ENCODE data around the gene CNN2. TPM values are rescaled to one million over a fixed set of nuclear protein-coding genes. Genes with fewer than 3 reads are reported as not detected.

CNN2 gene
- total RNA-seq, 6 experiments from 2014 or later, result 483 to 579 (median 507) TPM

DNA sequence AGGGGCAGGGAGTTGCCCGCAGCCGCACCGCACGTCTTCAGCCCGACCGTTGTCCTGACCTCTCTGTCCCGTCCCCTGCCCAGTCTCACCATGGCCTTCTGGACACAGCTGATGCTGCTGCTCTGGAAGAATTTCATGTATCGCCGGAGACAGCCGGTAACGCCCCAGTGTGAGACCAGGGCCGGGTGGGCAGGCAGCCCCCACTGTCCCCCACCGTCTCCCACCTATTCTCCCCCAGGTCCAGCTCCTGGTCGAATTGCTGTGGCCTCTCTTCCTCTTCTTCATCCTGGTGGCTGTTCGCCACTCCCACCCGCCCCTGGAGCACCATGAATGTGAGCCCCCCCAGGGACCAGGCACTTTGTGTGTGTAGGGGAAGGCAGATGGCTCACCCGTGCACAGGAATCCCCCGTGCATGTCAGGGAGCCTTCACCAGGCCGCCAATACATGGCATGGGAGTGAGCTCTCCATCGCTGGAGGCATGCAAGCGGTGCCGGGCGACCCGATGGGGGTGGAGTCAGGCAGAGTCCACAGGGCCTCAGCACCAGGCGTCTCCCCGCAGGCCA, 14.9 kb downstream of the CNN2 start:
- Mint-ChIP-seq H3K4me1 (ENCODE audit: low read depth) (peaks cover 36% of the 10 kb centered on the region), H3K27me3 (ENCODE audit: insufficient read depth) (peaks cover 30% of the 10 kb centered on the region), H3K27ac (peak overlapping the region; percentile 49; the same call in 1 of the 2 replicates), H3K4me3 (peak overlapping the region; percentile 91), H3K9me3 (peaks cover 12% of the 10 kb centered on the region; the same call in 1 of the 2 replicates), H3K36me3 (ENCODE audit: low read depth) (peaks cover 7% of the 10 kb centered on the region)
- no peak for DNase-seq
- TF ChIP-seq, protein P1, sequence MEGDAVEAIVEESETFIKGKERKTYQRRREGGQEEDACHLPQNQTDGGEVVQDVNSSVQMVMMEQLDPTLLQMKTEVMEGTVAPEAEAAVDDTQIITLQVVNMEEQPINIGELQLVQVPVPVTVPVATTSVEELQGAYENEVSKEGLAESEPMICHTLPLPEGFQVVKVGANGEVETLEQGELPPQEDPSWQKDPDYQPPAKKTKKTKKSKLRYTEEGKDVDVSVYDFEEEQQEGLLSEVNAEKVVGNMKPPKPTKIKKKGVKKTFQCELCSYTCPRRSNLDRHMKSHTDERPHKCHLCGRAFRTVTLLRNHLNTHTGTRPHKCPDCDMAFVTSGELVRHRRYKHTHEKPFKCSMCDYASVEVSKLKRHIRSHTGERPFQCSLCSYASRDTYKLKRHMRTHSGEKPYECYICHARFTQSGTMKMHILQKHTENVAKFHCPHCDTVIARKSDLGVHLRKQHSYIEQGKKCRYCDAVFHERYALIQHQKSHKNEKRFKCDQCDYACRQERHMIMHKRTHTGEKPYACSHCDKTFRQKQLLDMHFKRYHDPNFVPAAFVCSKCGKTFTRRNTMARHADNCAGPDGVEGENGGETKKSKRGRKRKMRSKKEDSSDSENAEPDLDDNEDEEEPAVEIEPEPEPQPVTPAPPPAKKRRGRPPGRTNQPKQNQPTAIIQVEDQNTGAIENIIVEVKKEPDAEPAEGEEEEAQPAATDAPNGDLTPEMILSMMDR (IDR thresholded peaks at IDR 0.05), result no peak

DNA sequence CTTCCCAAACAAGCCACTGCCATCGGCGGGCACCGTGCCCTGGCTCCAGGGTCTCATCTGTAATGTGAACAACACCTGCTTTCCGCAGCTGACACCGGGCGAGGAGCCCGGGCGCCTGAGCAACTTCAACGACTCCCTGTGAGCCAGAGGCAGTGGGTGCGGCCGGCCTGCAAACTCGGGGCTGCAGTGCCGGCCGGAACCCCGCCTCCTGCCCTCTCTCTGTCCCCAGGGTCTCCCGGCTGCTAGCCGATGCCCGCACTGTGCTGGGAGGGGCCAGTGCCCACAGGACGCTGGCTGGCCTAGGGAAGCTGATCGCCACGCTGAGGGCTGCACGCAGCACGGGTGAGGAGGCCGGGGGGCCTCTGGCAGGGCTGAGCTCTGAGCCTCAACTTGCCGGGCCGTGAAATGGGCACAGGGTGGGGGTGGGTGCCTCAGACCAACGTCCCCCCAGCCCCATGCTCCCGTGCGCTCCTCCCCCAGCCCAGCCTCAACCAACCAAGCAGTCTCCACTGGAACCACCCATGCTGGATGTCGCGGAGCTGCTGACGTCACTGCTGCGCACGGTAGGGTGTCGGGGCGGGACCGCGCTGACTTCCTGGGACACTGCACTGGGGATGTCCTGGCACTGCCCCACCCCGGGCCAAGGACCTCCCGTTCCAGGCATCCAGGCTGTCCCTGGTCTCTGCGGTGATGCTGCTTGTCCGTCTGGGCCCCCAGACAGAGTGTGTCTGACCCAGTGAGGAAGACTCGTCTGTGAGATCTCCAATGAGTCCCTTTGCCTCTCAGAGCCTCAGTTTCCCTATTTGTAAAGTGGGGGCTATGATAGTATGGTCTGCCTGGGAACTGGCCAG, 15.7 kb downstream of the CNN2 start:
- H3K4me3 Mint-ChIP-seq, result no peak overlapping the region
- H3K27me3 Mint-ChIP-seq (ENCODE audit: insufficient read depth), result peaks cover 30% of the 10 kb centered on the region
- H3K27ac Mint-ChIP-seq, result no peak overlapping the region
- no peak for DNase-seq
- peaks cover 36% of the 10 kb centered on the region for H3K4me1 Mint-ChIP-seq (ENCODE audit: low read depth)
- peaks cover 12% of the 10 kb centered on the region; the same call in 1 of the 2 replicates for H3K9me3 Mint-ChIP-seq
- TF ChIP-seq, protein P1 (IDR thresholded peaks at IDR 0.05), result no peak
- peaks cover 7% of the 10 kb centered on the region for H3K36me3 Mint-ChIP-seq (ENCODE audit: low read depth)

DNA sequence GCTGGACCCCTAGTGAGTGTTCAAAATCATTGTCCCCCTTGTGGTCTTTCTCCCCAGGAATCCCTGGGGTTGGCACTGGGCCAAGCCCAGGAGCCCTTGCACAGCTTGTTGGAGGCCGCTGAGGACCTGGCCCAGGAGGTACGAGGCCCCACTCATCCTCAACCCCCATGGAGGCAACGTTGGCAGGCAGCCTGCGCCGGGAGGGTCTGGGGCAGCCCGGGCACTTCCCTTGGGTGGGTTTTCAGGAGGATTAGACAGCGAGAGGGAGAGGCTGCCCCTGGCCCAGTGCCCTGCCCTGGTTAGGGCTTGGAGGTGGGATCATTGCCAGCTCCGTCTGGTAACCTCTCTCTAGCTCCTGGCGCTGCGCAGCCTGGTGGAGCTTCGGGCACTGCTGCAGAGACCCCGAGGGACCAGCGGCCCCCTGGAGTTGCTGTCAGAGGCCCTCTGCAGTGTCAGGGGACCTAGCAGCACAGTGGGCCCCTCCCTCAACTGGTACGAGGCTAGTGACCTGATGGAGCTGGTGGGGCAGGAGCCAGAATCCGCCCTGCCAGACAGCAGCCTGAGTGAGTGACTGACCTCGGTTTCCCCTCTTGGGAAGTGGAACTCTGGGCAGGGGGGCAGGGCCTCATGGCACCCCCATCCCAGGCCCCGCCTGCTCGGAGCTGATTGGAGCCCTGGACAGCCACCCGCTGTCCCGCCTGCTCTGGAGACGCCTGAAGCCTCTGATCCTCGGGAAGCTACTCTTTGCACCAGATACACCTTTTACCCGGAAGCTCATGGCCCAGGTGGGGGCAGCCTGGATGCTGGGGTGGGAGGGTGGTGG, 16.5 kb downstream of the CNN2 start:
- no peak overlapping the region for H3K27ac Mint-ChIP-seq

DNA sequence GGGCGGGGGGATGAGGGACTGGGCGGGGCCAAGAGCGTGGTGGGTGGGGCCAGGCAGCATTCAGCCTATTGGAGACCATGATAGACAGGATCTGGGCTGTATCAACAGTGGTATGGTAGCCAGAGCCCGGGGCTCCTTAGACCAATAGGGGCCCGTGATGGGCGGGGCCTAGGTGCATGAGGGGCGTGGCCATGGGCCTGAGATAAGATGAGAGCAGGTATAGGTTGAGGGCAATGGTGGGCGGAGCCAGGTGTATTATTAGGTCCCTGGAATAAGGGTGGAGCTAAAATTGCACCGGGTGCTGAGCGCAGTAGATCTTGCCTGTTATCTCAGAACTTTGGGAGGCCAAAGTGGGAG, 18.8 kb downstream of the CNN2 start:
- Mint-ChIP-seq H3K9me3 (peaks cover 7% of the 10 kb centered on the region; the same call in 1 of the 2 replicates), H3K27ac (no peak overlapping the region), H3K36me3 (ENCODE audit: low read depth) (no peaks in the 10 kb centered on the region), H3K4me3 (no peak overlapping the region), H3K4me1 (ENCODE audit: low read depth) (peaks cover 12% of the 10 kb centered on the region), H3K27me3 (ENCODE audit: insufficient read depth) (peaks cover 14% of the 10 kb centered on the region)
- DNase-seq, result peak; percentile 25
- TF ChIP-seq, protein P1 (IDR thresholded peaks at IDR 0.05), result no peak

More for the DNA sequence above, 16.5 kb downstream of the CNN2 start:
- peaks cover 32% of the 10 kb centered on the region for H3K4me1 Mint-ChIP-seq (ENCODE audit: low read depth)
- peaks cover 28% of the 10 kb centered on the region for H3K27me3 Mint-ChIP-seq (ENCODE audit: insufficient read depth)
- H3K4me3 Mint-ChIP-seq, result no peak overlapping the region
- peaks cover 1% of the 10 kb centered on the region for H3K36me3 Mint-ChIP-seq (ENCODE audit: low read depth)
- H3K9me3 Mint-ChIP-seq, result peaks cover 12% of the 10 kb centered on the region; the same call in 1 of the 2 replicates
- DNase-seq, result no peak
- TF ChIP-seq, protein P1 (IDR thresholded peaks at IDR 0.05), result no peak

DNA sequence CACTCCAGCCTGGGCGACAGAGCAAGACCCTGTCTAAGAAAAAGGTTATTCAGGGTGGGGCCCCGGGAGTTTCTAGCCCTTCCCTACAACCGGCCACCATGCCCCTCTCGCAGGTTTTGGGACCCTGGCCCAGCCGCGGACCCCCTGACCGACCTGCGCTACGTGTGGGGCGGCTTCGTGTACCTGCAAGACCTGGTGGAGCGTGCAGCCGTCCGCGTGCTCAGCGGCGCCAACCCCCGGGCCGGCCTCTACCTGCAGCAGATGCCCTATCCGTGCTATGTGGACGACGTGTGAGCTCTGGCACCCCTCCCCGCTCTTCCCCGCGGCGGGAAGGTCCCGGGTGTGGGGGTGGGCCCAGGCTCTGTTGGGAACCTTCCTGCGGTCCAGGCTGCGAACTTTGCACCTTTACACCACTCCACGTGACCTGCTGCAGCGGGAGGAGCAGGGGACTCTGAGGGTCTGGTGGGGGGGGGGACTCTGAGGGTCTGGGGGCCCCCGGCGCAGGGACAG, 19.8 kb downstream of the CNN2 start:
- H3K27me3 Mint-ChIP-seq (ENCODE audit: insufficient read depth), result peaks cover 4% of the 10 kb centered on the region
- H3K4me1 Mint-ChIP-seq (ENCODE audit: low read depth), result peaks cover 2% of the 10 kb centered on the region; the same call in 1 of the 2 replicates
- no peaks in the 10 kb centered on the region for H3K36me3 Mint-ChIP-seq (ENCODE audit: low read depth)
- peaks cover 6% of the 10 kb centered on the region; the same call in 1 of the 2 replicates for H3K9me3 Mint-ChIP-seq
- H3K27ac Mint-ChIP-seq, result no peak overlapping the region
- DNase-seq, result no peak
- TF ChIP-seq, protein P1 (IDR thresholded peaks at IDR 0.05), result no peak
- H3K4me3 Mint-ChIP-seq, result no peak overlapping the region
